Measurements from ENCODE around the gene FCGR1A.
"Not testable (repeated sequence)": the region's sequence is repeated elsewhere in the genome, so short reads cannot be mapped to it uniquely, and the experiment has no call there.

Gene FCGR1A

GRCh38 chr1:149811514-149811889 lies 29.0 kb downstream of the FCGR1A start:
- TF ChIP-seq POLR2AphosphoS5 (IDR thresholded peaks at IDR 0.05; ENCODE audit: low read depth, low read length) = 0 out of 2 replicates have a peak, but pooled peaks have one; percentile 14
- DNase-seq (ENCODE audit: insufficient read length, low spot score); FAIRE-seq: not testable (repeated sequence)

GRCh38 chr1:149811890-149812829 lies 29.7 kb downstream of the FCGR1A start:
- FAIRE-seq = not testable (repeated sequence)
- TF ChIP-seq POLR2AphosphoS5 (IDR thresholded peaks at IDR 0.05; ENCODE audit: low read depth, low read length) = 0 out of 2 replicates have a peak, but pooled peaks have one; percentile 52
- TF ChIP-seq POU2F2 (IDR thresholded peaks at IDR 0.05; ENCODE audit: low read depth, low read length) = peak; percentile 97
- peak; percentile 45; the same call in 1 of the 2 replicates for TF ChIP-seq TAF1 (IDR thresholded peaks at IDR 0.05; ENCODE audit: low read depth, low read length)
- TF ChIP-seq POLR2A (IDR thresholded peaks at IDR 0.05; ENCODE audit: low read depth, low read length) = peak; percentile 85
- peak; percentile 3 for DNase-seq (ENCODE audit: insufficient read length, low spot score)

- not testable (repeated sequence) for DNase-seq (ENCODE audit: insufficient read length, low spot score); FAIRE-seq
- TF ChIP-seq POU2F2 (IDR thresholded peaks at IDR 0.05; ENCODE audit: low read depth, low read length) (peak; percentile 60; the same call in 1 of the 2 replicates), TAF1 (IDR thresholded peaks at IDR 0.05; ENCODE audit: low read depth, low read length) (peak; percentile 26; the same call in 1 of the 2 replicates), POLR2AphosphoS5 (IDR thresholded peaks at IDR 0.05; ENCODE audit: low read depth, low read length) (peak; percentile 82), POLR2A (IDR thresholded peaks at IDR 0.05; ENCODE audit: low read depth, low read length) (peak; percentile 86)
Measured at GRCh38 chr1:149812893-149813801, 30.7 kb downstream of the FCGR1A start.

GRCh38 chr1:149820387-149820786 lies 37.9 kb downstream of the FCGR1A start:
- FAIRE-seq; DNase-seq (ENCODE audit: insufficient read length, low spot score): not testable (repeated sequence)

GRCh38 chr1:149826555-149826954 lies 44.1 kb downstream of the FCGR1A start:
- DNase-seq (ENCODE audit: insufficient read length, low spot score); FAIRE-seq: not testable (repeated sequence)

GRCh38 chr1:149831764-149832315 lies 49.3 kb downstream of the FCGR1A start:
- not testable (repeated sequence) for DNase-seq (ENCODE audit: insufficient read length, low spot score); FAIRE-seq

- DNase-seq (ENCODE audit: insufficient read length, low spot score); FAIRE-seq: not testable (repeated sequence)
Measured at GRCh38 chr1:149832316-149833126, 50.0 kb downstream of the FCGR1A start.

- not testable (repeated sequence) for FAIRE-seq; DNase-seq (ENCODE audit: insufficient read length, low spot score)
Measured at GRCh38 chr1:149833144-149833543, 50.6 kb downstream of the FCGR1A start.

- FAIRE-seq = peak; percentile 82
- not testable (repeated sequence) for DNase-seq (ENCODE audit: insufficient read length, low spot score)
Measured at GRCh38 chr1:149841149-149841548, 58.7 kb downstream of the FCGR1A start.
